ENCODE measurements around the gene DPP9. TPM values are rescaled to one million over a fixed set of nuclear protein-coding genes. Genes with fewer than 3 reads are reported as not detected.

The DPP9 gene
- total and polyA plus RNA-seq, 2 of the 13 experiments (the other 11 are each of a cell fraction or from before 2014, with no cell fraction given), result 8.4 to 25.8 TPM

DNA sequence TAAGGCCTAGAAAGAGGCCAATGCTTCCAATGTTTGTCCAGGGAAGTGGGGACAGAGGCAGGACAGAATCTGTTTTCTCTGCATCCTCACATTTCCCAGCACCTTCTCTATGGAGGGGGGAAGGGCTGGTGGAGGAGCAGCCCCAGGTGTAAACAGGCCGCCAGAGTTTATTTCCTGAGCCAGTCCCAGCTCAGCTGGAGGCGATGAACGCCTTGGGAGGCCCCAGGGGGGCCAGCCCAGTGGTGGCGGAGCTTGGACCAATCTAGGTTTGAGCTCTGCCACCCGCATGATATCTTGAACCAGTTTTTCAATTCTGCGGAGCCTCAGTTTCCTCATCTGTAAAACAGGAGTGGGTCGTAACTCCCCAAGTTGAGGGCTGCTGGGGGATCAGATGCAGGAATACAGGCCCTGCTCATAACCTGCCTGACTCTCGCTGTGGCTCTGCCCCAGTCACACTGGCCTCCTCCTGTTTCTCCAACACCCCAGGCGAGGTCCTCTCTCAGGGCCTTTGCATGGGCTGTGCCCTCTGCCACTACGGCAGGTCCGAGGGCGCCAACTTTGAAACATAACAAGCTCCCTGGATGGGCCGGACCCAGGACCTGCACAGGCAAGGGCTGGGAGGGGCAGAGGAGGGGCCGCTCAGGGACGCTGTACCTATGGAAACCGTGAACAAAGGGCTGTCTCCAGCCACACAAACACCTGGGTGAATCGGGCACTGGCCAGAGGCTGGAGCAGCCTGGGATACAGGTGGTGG is 83.2 kb downstream of the DPP9 start (continued):
- TF ChIP-seq ZNF510 (CRISPR knock-in tag; IDR thresholded peaks at IDR 0.05; ENCODE audit: low read depth), result no peak
- TF ChIP-seq GTF2F1 (IDR thresholded peaks at IDR 0.05; ENCODE audit: low read length), result no peak
- no peak for TF ChIP-seq ZNF75D (CRISPR knock-in tag; IDR thresholded peaks at IDR 0.05; ENCODE audit: borderline replicate concordance)
- TF ChIP-seq PATZ1 (CRISPR knock-in tag; IDR thresholded peaks at IDR 0.05), result peak; percentile 69; the same call in 1 of the 2 replicates
- no peak for TF ChIP-seq AKAP8 (CRISPR knock-in tag; IDR thresholded peaks at IDR 0.05)
- TF ChIP-seq RFXANK (CRISPR knock-in tag; IDR thresholded peaks at IDR 0.05), result no peak
- TF ChIP-seq TP53 (CRISPR knock-in tag; conservative IDR thresholded peaks at IDR 0.05), result no peak
- no peak for TF ChIP-seq IKZF4 (CRISPR knock-in tag; IDR thresholded peaks at IDR 0.05; ENCODE audit: borderline replicate concordance, low read depth, not compliant biosample characterization)
- no peak for TF ChIP-seq ZNF839 (CRISPR knock-in tag; IDR thresholded peaks at IDR 0.05; ENCODE audit: borderline replicate concordance)
- no peak for TF ChIP-seq HMG20A (CRISPR knock-in tag; IDR thresholded peaks at IDR 0.05; ENCODE audit: borderline replicate concordance)
- no peak for TF ChIP-seq ZKSCAN5 (CRISPR knock-in tag; IDR thresholded peaks at IDR 0.05)
- no peak for TF ChIP-seq GABPA (IDR thresholded peaks at IDR 0.05; ENCODE audit: low read depth, low read length)
- no peak for TF ChIP-seq GABPA (CRISPR knock-in tag; IDR thresholded peaks at IDR 0.05; ENCODE audit: low read depth)
- TF ChIP-seq ARNT2 (CRISPR knock-in tag; IDR thresholded peaks at IDR 0.05; ENCODE audit: low read depth), result 0 out of 2 replicates have a peak, but pooled peaks have one; percentile 8
- TF ChIP-seq HOMEZ (CRISPR knock-in tag; IDR thresholded peaks at IDR 0.05; ENCODE audit: low read depth), result no peak
- TF ChIP-seq E2F5 (CRISPR knock-in tag; conservative IDR thresholded peaks at IDR 0.05), result peak; percentile 66; the same call in 1 of the 2 replicates
- no peak for TF ChIP-seq MLLT10 (CRISPR knock-in tag; IDR thresholded peaks at IDR 0.05)
- peak; percentile 77; the same call in 1 of the 2 replicates for TF ChIP-seq TFDP1 (CRISPR knock-in tag; IDR thresholded peaks at IDR 0.05; ENCODE audit: borderline replicate concordance)
- no peak for TF ChIP-seq MEIS2 (CRISPR knock-in tag; IDR thresholded peaks at IDR 0.05)
- no peak for TF ChIP-seq ZNF543 (CRISPR knock-in tag; IDR thresholded peaks at IDR 0.05)
- no peak for TF ChIP-seq ZNF549 (CRISPR knock-in tag; IDR thresholded peaks at IDR 0.05)
